ENCODE data around the gene DDIT4L. TPM values are rescaled to one million over a fixed set of nuclear protein-coding genes. Genes with fewer than 3 reads are reported as not detected.
"Not testable (repeated sequence)": the region's sequence is repeated elsewhere in the genome, so short reads cannot be mapped to it uniquely, and the experiment has no call there.

Gene DDIT4L
- total RNA-seq, 2 donors from 2014 or later = 2.0 to 10.1 TPM

DNA sequence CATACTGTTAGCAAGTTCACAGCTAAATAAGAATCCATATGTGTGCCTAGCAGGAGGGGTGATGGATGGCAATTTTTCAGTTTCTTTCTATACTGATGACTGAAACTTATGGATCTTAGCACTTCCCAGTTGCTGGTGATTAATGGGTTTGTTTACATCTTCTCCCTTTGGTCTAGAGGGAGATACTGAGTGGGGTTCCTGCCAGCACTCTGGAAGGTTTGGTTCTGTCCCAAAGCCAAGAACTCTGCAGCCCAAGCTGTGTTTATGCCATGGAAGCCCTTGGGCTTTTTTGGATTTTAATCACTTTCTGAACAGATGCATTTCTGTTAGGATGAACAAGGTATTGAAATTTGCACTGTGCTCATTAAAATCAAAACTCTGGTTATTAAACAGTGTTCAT is 43.5 kb downstream of the DDIT4L start:
- no peaks in the 10 kb centered on the region for H3K27me3 ChIP-seq
- TF ChIP-seq, protein P1, sequence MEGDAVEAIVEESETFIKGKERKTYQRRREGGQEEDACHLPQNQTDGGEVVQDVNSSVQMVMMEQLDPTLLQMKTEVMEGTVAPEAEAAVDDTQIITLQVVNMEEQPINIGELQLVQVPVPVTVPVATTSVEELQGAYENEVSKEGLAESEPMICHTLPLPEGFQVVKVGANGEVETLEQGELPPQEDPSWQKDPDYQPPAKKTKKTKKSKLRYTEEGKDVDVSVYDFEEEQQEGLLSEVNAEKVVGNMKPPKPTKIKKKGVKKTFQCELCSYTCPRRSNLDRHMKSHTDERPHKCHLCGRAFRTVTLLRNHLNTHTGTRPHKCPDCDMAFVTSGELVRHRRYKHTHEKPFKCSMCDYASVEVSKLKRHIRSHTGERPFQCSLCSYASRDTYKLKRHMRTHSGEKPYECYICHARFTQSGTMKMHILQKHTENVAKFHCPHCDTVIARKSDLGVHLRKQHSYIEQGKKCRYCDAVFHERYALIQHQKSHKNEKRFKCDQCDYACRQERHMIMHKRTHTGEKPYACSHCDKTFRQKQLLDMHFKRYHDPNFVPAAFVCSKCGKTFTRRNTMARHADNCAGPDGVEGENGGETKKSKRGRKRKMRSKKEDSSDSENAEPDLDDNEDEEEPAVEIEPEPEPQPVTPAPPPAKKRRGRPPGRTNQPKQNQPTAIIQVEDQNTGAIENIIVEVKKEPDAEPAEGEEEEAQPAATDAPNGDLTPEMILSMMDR (IDR thresholded peaks at IDR 0.05) = no peak
- H3K27ac ChIP-seq = no peak overlapping the region
- H3K4me3 ChIP-seq = no peak overlapping the region
- no peaks in the 10 kb centered on the region for H3K4me1 ChIP-seq
- H3K9me3 ChIP-seq = no peaks in the 10 kb centered on the region
- no peaks in the 10 kb centered on the region for H3K36me3 ChIP-seq
- DNase-seq (ENCODE audit: low spot score) = no peak

- peaks cover 0 to 14% of the 10 kb centered on the region in 2 donors for H3K9me3 ChIP-seq
- not testable (repeated sequence) for H3K27me3 ChIP-seq; DNase-seq (ENCODE audit: low spot score)
These were observed 52.9 kb downstream of the DDIT4L start for GRCh38 chr4:100137320-100137719.

More at GRCh38 chr4:100137320-100137719, 52.9 kb downstream of the DDIT4L start:
- not testable (repeated sequence) for H3K4me3 ChIP-seq, H3K36me3 ChIP-seq, H3K27ac ChIP-seq, H3K4me1 ChIP-seq

Other genes with a start within 250 kb of the DDIT4L start
- 10 to 100 TPM; 13.9 to 15.1 TPM for gene DNAJB14, start 243.8 kb downstream of the DDIT4L start, total RNA-seq
- 100 to 1,000 TPM; 128 to 143 TPM for gene H2AZ1, start 240.2 kb downstream of the DDIT4L start, total RNA-seq